ENCODE measurements around the gene CDH3. TPM values are rescaled to one million over a fixed set of nuclear protein-coding genes. Genes with fewer than 3 reads are reported as not detected.

Gene CDH3
- total RNA-seq, 2 donors from 2014 or later = 0.66 to 4.7 TPM

DNA sequence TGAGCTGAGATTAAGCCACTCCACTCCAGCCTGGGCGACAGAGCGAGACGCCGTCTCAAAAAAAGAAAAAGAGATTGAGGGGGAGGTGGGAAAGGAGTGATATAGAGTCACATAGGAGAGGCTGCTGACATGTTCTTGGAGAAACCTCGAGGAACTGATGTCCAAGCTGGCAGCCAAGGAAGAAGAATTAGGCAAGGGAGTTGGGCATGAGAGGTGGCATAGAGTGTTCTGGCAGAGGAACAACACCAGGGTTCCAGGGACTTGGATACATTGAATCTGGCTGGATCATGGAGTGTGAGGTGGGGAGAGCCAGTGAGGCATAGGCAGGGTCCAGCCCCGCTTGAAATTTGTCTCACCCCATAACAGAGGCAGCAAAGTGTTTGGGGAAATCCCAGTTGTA, 10.7 kb downstream of the CDH3 start:
- intact Hi-C loops (cut with DNase I) = no loop called here
- 66 to 77% methylated on average over 6 of the region's 6 CpGs for WGBS, 2 donors
- Histone ChIP-seq H3K27ac (no peak overlapping the region), H3K36me3 (replicated peaks in 1 of 2; ENCODE audit: insufficient read depth in 1 of 2, low read depth in 2 of 2) (no peaks in the 10 kb centered on the region), H3K9me3 (no peaks in the 10 kb centered on the region), H3K4me3 (no peak overlapping the region), H3K4me1 (no peaks in the 10 kb centered on the region), H3K27me3 (no peaks in the 10 kb centered on the region)
- no peak for DNase-seq
- no peak for ATAC-seq
- TF ChIP-seq CTCF (IDR thresholded peaks at IDR 0.05) = no peak
- TF ChIP-seq POLR2A (IDR thresholded peaks at IDR 0.05) = no peak

DNA sequence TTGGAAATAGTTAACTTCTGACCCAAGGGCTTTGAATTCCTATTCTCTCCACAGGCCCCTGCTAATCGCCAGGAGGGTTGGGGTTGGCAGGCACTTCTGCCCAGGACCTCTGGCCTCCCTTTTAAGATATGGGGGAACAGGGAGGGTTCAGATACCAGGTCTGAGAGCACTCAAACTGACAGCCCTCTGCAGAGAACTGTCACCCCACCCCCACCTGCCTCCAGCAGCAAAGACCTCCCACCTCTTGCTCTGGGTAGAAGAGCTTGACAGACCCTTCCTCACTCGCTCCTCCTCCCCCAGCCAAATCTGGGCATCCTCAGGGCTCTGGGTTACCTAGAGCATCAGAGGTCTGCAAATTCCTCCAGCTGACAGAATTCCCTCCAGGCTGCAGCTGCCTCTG, 11.6 kb downstream of the CDH3 start:
- H3K36me3 ChIP-seq (replicated peaks in 1 of 2; ENCODE audit: insufficient read depth in 1 of 2, low read depth in 2 of 2) = no peaks in the 10 kb centered on the region
- H3K4me1 ChIP-seq = no peaks in the 10 kb centered on the region
- intact Hi-C loops (cut with DNase I) = no loop called here
- DNase-seq = no peak
- 72 to 80% methylated on average over 2 of the region's 2 CpGs for WGBS, 2 donors
- H3K9me3 ChIP-seq = no peaks in the 10 kb centered on the region
- no peak for TF ChIP-seq POLR2A (IDR thresholded peaks at IDR 0.05)
- TF ChIP-seq CTCF (IDR thresholded peaks at IDR 0.05) = no peak
- H3K27ac ChIP-seq = no peak overlapping the region
- ATAC-seq = no peak
- H3K27me3 ChIP-seq = no peaks in the 10 kb centered on the region
- H3K4me3 ChIP-seq = no peak overlapping the region

DNA sequence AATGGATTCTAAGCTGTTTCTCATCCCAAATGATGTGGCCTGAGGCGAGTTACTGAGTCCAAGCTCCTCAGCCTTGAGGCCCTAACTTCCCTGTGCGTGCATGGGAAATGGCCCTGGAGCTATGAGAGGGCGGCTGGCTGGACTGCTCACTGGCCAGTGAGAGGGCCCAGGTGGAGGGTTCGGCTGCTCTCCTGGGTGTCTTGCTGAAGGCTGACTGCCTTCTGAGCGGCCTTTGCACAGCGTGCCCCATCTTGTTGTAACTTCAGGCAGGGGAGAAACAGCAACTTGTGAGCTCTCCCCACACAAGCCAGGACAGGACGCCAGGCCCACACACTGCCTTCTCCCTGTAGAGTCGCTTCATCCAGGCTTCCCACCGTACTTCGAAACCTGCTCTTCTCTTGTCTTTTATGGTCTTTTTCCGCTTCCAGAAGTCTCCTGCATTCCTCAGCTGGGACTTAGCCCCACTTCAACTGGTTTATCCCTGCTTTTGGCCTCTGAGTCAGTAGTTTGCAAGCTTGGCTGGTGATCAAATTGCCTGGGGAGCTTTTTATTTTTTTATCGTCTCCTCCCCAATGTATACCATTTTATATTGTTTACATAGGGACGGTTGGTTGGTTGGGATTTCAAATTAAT, 13.3 kb downstream of the CDH3 start:
- no peak for ATAC-seq
- intact Hi-C loops (cut with DNase I) = no loop called here
- 58 to 75% methylated on average over 9 to 13 of the region's 13 CpGs for WGBS, 2 donors
- TF ChIP-seq POLR2A (IDR thresholded peaks at IDR 0.05) (no peak), CTCF (IDR thresholded peaks at IDR 0.05) (no peak)
- Histone ChIP-seq H3K36me3 (replicated peaks in 1 of 2; ENCODE audit: insufficient read depth in 1 of 2, low read depth in 2 of 2) (no peaks in the 10 kb centered on the region), H3K9me3 (no peaks in the 10 kb centered on the region), H3K4me1 (no peaks in the 10 kb centered on the region), H3K4me3 (no peak overlapping the region), H3K27me3 (no peaks in the 10 kb centered on the region), H3K27ac (no peak overlapping the region)
- DNase-seq = no peak

GRCh38 chr16:68658974-68659360, 13.9 kb downstream of the CDH3 start:
- TF ChIP-seq CTCF (IDR thresholded peaks at IDR 0.05) (no peak), POLR2A (IDR thresholded peaks at IDR 0.05) (no peak)
- intact Hi-C loops (cut with DNase I) = no loop called here
- Histone ChIP-seq H3K4me1 (no peaks in the 10 kb centered on the region), H3K4me3 (no peak overlapping the region), H3K27ac (no peak overlapping the region), H3K36me3 (replicated peaks in 1 of 2; ENCODE audit: insufficient read depth in 1 of 2, low read depth in 2 of 2) (no peaks in the 10 kb centered on the region), H3K9me3 (no peaks in the 10 kb centered on the region), H3K27me3 (no peaks in the 10 kb centered on the region)
- DNase-seq (no peak), ATAC-seq (no peak)
- WGBS, 2 donors = 42 to 46% methylated on average over 1 of the region's 1 CpG

All from body of pancreas (tissue), 4 donors.